ENCODE data around the gene PRDM1. TPM values are rescaled to one million over a fixed set of nuclear protein-coding genes. Genes with fewer than 3 reads are reported as not detected.

The PRDM1 gene
- total RNA-seq, 1 experiment from 2014 or later, result 0.31 TPM

GRCh38 chr6:106097411-106098231, 11.5 kb downstream of the PRDM1 start:
- no peak for DNase-seq (ENCODE audit: low spot score)

DNA sequence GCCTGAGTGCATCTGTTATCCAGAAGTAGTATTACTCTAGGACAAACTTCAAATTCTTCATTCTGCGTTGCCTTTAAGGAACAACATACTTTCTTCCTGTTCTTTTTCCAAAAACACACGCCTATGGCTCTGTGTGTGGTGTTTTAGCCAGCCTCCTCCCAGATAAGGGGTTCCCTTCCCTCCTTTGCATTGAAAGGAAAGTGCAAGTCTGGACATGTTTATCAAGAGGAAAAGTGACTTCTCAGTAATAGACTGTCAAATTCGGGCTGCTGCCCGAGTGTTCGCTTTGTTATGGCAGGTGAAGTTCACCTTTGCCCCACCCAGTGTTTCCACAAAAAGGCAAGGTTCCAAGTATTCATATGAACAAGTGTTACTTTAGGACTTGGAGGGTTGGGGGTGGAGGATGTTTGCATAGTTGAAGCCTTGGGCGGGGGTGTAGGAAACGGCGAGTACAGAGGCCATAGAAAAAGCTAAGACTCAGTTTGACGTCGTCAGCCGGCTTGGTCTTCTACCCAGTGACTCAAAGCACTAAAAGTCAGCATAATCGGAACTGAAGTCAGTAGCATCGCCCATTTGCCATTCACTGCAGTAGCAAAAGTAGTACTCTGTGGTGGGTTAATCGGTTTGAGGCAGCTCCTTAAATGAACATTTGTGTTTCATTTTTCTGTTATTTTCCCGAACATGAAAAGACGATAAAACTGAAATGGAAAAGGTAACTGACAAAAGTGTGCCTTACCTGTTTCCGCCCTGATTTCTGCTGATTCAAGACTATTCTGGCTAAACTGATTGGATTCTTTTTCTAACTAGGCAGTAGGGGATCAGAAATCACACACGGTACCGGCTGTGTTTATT, 12.5 kb downstream of the PRDM1 start:
- no peak for DNase-seq (ENCODE audit: low spot score)

DNA sequence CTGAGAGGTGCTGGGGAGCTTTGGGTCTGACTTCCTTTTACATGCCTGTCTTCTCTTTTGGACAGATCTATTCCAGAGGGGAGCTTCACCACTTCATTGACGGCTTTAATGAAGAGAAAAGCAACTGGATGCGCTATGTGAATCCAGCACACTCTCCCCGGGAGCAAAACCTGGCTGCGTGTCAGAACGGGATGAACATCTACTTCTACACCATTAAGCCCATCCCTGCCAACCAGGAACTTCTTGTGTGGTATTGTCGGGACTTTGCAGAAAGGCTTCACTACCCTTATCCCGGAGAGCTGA, 13.1 kb downstream of the PRDM1 start:
- no peak for DNase-seq (ENCODE audit: low spot score)

DNA sequence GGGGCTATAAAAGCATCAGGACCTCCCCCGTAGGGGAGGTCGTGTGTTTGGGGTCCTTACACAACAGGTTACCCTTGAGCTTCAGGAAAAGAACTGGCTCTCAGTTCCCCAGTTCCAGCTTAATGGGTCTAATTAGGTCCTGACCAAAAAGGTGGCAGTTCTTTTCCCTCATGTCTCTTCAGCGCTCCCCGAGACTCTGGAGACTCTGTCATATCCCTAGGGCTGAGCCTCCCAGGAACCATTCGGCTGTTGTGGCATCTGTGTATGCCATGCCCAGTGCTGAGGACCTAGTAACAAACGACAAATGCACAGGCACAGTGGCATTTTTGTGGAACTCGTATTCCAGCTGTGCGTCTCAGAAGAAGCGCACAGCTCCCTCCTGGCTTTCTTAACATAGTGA, 14.6 kb downstream of the PRDM1 start:
- no peak for DNase-seq (ENCODE audit: low spot score)

DNA sequence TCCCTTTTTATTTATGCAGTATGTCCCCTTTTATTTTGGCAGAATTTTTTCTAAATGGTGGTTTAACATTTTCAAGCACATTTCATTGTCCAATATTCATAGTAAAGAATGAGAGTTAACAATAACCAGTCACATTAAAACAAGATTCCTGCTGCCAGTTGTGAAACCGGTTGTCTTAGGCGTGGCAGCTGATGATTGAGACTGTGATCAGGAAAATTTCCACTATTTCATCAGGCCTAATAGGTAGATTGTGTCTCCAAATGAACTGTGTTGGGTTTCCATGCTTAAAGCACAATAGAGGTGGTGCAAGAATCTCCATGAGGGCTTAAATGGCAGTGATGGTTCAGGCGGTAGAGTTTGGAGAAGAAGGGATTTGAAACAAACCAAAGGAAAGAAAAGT, 15.3 kb downstream of the PRDM1 start:
- DNase-seq (ENCODE audit: low spot score), result no peak

- DNase-seq (ENCODE audit: low spot score), result no peak
Measured at GRCh38 chr6:106102034-106102433, 15.9 kb downstream of the PRDM1 start.

DNA sequence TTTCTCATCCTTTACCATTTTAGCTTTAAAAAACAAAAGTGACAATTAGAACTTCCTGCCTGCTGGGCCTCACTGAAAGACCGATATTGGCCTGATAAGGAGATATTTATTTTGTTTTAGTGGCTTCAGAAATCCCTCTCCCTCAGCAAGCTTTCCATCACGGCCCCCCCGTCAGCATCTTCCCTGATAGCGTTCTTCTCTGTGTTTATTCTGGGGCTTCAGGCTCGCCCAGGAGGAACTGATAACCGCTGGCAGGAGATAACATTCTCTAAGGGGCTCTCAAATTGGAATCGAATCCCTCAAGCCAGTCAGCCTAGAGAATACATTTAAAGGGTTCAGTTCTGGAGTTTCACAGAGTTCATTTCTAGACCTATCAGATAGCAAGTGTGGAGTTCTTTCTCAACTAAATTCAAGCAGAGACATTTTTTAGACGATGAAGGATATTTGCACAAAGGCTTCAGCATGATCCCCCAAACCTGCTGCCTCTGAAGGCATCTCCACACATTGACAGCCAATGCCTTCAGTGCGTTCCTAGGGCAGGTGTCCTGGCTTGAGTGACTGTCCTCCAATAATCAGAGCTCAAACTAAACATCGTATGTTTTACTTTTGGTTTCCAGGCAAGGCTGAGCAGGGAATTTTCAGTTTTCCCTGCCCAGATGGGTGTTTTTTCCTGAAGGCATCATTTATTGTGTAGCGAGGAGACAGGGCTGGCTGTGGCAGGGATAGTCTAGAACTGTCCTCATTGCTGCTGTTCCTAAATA, 17.0 kb downstream of the PRDM1 start:
- DNase-seq (ENCODE audit: low spot score), result no peak

GRCh38 chr6:106103728-106104109, 17.6 kb downstream of the PRDM1 start:
- no peak for DNase-seq (ENCODE audit: low spot score)

DNA sequence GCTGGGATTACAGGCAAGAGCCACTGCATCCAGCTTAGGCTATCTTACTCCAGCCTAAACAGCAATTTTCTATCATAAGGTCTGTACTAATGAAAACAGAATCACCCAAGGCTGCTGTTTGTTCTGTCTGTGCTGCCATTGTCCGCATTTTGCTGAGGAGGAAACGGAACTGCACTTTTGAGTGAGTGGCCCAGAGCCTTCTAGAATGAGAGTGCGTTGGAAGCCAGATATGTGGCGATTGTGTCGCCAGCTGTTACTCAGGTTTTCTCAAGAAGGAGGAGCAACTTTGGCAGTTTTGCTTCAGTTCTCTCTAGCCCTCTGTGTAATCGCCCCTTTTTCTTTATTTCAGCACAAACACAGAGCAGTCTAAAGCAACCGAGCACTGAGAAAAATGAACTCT, 18.3 kb downstream of the PRDM1 start:
- no peak for DNase-seq (ENCODE audit: low spot score)

DNA sequence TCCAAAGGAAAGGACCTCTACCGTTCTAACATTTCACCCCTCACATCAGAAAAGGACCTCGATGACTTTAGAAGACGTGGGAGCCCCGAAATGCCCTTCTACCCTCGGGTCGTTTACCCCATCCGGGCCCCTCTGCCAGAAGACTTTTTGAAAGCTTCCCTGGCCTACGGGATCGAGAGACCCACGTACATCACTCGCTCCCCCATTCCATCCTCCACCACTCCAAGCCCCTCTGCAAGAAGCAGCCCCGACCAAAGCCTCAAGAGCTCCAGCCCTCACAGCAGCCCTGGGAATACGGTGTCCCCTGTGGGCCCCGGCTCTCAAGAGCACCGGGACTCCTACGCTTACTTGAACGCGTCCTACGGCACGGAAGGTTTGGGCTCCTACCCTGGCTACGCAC, 18.8 kb downstream of the PRDM1 start:
- no peak for DNase-seq (ENCODE audit: low spot score)

DNA sequence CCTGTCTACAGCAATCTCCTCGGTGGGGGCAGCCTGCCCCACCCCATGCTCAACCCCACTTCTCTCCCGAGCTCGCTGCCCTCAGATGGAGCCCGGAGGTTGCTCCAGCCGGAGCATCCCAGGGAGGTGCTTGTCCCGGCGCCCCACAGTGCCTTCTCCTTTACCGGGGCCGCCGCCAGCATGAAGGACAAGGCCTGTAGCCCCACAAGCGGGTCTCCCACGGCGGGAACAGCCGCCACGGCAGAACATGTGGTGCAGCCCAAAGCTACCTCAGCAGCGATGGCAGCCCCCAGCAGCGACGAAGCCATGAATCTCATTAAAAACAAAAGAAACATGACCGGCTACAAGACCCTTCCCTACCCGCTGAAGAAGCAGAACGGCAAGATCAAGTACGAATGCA, 19.4 kb downstream of the PRDM1 start:
- DNase-seq (ENCODE audit: low spot score), result no peak

- no peak for DNase-seq (ENCODE audit: low spot score)
Measured at GRCh38 chr6:106106276-106107042, 20.3 kb downstream of the PRDM1 start.

DNA sequence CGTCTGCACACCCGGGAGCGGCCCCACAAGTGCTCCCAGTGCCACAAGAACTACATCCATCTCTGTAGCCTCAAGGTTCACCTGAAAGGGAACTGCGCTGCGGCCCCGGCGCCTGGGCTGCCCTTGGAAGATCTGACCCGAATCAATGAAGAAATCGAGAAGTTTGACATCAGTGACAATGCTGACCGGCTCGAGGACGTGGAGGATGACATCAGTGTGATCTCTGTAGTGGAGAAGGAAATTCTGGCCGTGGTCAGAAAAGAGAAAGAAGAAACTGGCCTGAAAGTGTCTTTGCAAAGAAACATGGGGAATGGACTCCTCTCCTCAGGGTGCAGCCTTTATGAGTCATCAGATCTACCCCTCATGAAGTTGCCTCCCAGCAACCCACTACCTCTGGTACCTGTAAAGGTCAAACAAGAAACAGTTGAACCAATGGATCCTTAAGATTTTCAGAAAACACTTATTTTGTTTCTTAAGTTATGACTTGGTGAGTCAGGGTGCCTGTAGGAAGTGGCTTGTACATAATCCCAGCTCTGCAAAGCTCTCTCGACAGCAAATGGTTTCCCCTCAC, 21.0 kb downstream of the PRDM1 start:
- DNase-seq (ENCODE audit: low spot score), result no peak

DNA sequence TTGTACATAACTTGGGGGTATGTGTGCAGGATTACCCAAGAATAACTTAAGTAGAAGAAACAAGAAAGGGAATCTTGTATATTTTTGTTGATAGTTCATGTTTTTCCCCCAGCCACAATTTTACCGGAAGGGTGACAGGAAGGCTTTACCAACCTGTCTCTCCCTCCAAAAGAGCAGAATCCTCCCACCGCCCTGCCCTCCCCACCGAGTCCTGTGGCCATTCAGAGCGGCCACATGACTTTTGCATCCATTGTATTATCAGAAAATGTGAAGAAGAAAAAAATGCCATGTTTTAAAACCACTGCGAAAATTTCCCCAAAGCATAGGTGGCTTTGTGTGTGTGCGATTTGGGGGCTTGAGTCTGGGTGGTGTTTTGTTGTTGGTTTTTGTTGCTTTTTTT, 22.0 kb downstream of the PRDM1 start:
- no peak for DNase-seq (ENCODE audit: low spot score)

- DNase-seq (ENCODE audit: low spot score), result no peak
Measured at GRCh38 chr6:106109029-106109428, 22.9 kb downstream of the PRDM1 start.

DNA sequence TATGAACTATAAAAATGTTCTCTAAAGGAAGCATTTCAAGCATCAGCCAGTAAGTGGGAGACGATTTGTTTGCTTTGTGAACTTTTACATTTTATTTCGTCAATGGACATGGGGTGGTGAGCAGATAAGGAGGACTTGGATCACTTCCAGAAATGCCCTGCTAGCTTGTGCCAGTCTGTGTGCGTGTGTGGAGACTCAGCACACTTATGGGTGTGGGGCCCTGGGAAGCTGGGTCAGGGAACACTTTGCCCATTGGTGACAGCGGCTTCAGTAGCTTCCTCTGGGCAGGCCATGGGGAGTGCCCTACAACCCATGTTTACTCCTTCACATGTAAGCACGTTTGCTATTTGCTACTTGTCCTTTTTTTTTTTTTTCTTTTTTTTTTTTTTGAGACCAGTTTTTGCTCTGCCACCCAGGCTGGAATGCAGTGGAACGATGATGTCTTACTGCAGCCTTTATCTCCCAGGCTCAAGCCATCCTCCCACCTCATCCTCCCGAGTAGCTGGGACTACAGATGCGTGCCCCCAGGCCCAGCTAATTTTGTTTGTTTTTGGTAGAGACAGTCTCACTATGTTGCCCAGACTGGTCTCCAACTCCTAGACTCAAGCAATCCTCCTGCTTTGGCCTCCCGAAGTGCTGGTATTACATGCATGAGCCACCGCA, 24.2 kb downstream of the PRDM1 start:
- DNase-seq (ENCODE audit: low spot score), result no peak

GRCh38 chr6:106112433-106112832, 26.3 kb downstream of the PRDM1 start:
- no peak for DNase-seq (ENCODE audit: low spot score)

DNA sequence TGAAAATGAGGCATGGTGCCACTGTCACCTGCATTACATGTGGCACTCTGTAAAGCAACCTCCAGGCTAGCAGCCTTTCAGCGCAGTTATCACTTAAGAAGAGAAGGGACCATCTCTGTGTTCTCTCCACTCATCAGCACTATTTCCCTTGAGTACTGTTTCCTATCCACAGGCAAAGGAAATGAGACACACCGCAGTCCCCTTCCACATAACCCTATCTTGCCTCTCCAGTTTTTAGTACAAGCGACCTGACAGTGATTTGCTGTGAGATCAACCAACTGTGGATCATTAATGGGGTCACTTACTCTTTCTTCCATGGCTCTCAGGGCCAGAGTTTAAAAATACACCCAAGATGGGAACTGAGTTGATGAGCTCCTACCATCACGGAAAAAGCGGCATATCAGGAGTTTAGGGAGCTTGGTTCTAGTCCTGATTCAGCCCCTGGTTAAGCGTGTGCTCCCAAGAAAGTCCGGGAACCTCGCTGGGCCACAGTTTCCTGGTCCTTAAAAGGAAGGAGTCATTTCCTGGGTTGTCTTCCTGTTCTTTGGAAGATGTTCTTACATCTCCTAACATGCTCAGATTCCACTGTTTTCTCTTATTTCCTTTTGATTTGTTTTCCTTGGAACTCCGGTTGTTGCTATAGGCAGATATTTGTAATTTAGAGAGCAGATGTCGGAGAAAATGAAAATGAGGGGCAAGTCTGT, 27.3 kb downstream of the PRDM1 start:
- DNase-seq (ENCODE audit: low spot score), result no peak

DNA sequence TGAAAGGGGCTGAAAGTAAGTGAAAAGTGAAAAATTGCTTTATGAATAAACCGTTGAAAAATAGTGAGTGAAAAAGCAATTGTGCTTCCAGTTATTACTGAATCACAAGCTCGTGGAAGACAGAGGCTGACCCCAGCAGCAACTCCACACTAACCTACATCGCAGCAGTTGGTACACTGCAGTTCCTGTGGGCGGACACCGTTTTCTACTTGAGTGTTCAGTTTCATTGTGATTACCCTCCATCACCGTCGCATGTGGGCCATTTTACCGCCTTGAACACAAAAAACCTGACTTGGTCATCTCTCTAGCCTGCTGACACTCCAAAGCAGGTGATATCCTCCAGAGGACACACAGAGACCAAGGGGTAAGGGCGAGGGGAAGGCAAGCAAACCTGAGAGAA, 28.4 kb downstream of the PRDM1 start:
- DNase-seq (ENCODE audit: low spot score), result no peak

GRCh38 chr6:106115286-106115685, 29.1 kb downstream of the PRDM1 start:
- DNase-seq (ENCODE audit: low spot score), result no peak
